Measurements from ENCODE around the gene C1RL.

C1RL gene, protein sequence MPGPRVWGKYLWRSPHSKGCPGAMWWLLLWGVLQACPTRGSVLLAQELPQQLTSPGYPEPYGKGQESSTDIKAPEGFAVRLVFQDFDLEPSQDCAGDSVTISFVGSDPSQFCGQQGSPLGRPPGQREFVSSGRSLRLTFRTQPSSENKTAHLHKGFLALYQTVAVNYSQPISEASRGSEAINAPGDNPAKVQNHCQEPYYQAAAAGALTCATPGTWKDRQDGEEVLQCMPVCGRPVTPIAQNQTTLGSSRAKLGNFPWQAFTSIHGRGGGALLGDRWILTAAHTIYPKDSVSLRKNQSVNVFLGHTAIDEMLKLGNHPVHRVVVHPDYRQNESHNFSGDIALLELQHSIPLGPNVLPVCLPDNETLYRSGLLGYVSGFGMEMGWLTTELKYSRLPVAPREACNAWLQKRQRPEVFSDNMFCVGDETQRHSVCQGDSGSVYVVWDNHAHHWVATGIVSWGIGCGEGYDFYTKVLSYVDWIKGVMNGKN

GRCh38 chr12:7108796-7109571 is at the start of gene C1RL:
Gene C1RL (minus strand): TSS chr12:7109214. CDS start chr12:7109180, 34 bp downstream.
- peak; percentile 63 to 73 for DNase-seq

DNA sequence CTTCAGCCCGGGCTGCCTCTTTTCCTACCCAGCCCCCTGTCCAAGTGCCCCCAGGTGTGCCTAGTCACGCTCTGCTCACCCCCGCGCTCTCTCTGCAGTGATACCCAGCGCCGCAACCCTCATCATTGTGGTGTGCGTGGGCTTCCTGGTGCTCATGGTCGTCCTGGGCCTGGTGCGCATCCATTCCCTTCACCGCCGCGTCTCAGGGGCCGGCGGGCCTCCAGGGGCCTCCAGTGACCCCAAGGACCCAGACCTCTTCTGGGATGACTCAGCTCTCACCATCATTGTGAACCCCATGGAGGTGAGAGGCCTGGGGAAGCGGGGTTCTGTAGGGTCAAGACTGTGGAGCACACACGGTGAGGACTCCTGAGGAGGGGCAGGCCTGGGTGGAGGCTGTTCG is 48.4 kb upstream of the C1RL start:
- no peak for DNase-seq

DNA sequence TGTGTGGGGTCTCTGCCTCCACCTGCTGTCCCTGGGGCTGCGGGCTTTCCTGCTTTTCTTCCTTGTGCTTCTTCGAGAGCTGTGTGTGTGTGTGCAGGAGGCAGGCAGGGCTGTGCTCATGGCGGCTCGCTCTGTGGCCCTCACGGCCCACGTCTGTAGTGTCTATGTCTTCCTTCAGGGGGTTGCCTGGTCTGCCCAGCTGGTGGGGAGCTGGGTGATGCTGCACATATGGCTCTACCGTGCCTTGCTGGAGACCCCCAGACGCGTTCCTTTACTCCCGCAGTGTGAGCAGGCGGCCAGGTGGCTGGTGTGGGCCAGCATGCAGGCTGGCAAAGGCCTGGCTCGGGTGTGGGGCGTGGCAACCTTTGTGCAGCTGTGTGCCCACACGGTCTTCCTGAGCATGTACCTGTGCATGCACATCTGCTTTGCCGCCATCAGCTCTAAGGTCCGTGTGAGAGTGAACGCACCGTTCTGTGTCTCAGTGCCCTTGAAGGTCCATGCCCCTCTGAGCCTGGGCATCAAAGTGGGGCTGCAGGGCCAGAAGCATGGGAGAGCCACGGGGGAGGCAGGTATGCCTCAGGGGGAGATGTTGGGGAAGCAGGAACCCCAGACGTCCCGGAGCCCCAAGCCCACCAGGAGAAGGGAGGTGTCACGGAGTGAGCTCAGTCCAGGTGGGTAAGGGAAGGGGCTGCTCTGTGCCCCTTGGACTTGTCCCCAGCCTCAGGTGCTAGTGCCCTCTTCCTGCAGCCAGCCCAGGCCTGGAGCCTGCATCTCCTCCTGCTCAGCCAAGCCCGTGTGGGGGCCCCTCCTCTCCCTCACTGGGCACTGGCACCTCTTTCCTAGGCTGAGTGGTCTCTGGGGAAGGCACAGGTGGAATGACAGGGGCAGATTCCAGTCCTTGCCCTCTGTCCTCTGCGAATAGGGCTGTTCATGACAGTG is 47.5 kb upstream of the C1RL start:
- no peak for DNase-seq

DNA sequence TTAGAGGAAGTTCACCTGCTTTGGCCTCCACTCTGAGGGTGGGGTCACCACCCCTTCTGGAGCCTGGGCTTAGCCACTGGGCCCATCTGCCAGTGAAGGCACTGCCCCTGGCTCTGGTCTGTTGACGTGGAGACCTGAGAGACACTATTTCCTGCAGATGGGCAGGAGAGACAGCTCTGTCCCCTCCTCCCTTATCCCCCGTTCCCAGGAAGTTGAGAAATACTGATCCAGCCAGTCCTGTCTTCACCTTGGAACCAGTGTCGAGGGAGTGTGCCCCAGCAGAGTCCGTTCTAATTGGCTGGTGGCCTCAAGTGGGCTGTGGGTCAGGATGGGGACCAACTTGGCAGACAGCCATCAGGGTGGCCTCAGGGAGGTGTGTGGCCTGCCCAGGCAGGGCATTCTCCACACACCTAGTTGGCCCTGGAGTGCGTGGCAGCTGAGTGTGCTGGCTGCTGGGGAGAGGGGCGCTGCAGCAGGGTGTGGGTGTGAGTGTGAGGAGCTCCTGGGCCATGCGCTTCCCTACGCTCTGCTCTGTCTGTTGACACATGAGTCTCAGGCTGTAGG is 46.5 kb upstream of the C1RL start:
- no peak for DNase-seq

- no peak for DNase-seq
Measured at GRCh38 chr12:7154901-7155470, 46.0 kb upstream of the C1RL start.

- no peak for DNase-seq
Measured at GRCh38 chr12:7154042-7154441, 45.0 kb upstream of the C1RL start.

DNA sequence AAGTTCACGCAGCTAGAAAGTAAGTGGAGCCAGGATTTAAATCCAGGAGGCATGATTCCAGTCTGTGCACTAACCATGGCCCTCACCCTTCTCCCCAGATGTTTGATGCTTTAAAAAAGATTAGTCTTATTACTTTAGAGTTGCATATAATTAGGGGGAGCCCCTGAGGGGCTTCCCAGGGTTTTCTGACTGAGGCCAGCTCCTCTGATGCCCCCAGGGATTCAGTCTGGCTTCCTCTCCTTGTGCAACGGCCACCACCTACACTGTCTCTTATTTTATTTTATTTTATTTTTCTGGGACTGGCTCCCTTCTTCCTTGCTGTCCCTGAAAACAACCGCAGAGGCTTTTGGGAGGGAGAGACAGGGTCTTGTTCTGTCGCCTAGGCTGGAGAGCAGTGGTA is 43.8 kb upstream of the C1RL start:
- no peak for DNase-seq

- DNase-seq, result no peak
Measured at GRCh38 chr12:7151532-7151931, 42.5 kb upstream of the C1RL start.

- no peak for DNase-seq
Measured at GRCh38 chr12:7150841-7151240, 41.8 kb upstream of the C1RL start.

DNA sequence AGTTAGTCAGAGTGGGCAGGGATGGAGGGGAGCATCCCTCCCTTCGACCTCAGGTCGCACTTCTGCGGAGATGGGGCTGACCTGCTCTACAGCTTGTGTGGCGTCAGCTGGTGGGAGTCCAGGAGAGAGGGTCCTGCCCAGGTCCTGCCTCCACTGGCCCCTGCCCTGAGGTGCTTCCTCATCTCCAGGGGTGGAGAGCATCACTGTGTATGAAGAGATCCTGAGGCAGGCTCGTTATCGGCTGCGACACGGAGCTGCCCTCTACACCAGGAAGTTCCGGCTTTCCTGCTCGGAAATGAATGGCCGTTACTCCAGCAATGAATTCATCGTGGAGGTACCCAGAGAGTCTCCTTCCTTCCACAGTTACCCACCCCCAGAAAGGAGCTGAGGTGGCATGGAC is 41.3 kb upstream of the C1RL start:
- DNase-seq, result no peak

DNA sequence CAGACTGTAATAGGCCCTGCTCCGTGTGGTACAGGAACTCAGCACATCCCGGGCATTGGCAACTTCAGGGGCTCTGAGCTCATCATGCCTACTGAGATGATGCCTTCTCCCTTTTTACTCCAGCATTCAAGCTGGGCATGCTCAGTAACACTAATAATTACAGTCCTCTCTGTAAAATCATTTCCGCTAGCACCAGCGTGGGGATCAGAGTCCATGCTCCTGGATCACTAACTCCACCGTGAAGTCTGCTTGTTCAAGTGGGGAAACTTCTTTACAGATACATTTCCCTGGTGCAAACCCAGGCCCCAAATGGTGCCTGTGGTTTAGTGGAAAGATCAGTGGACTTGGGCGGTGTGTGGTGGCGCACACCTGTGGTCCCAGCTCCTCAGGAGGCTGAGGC is 37.9 kb upstream of the C1RL start:
- no peak for DNase-seq

GRCh38 chr12:7146228-7146627 is 37.2 kb upstream of the C1RL start:
- DNase-seq, result no peak

GRCh38 chr12:7145671-7146070 is 36.7 kb upstream of the C1RL start:
- DNase-seq, result no peak

GRCh38 chr12:7144414-7145120 is 35.6 kb upstream of the C1RL start:
- peak; percentile 38 to 43 for DNase-seq

GRCh38 chr12:7143564-7143963 is 34.5 kb upstream of the C1RL start:
- DNase-seq, result no peak

- no peak for DNase-seq
Measured at GRCh38 chr12:7142809-7143465, 33.9 kb upstream of the C1RL start.

DNA sequence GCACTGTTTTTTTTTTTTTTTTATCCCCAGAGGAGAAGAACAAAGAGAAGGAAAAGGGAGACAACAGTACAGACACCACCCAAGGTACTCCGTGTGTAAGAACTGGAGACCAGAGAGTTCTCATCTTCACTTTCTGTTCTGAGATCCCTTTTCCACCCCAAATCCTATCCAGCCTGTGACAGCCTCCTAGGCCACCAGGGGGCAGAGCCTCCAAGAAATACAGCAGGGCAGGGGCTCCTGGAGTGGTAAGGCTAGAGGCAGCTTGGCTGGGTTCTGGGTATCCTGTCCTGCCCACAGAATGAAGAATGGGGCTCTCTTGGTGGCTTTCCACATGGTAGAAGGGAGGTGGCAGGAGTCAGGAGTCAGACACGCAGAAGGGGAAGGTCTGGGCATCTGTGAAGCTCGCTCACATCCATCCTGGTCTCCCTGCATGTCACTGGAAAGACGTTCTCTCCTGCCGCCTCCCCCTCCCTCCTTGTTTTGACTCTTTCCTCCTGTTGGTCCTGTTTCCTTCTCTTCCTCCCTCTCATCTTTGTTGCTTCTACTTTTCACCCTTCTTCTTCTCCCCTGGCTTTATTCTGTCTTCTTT is 33.1 kb upstream of the C1RL start:
- DNase-seq, result peak; percentile 34 to 62

- DNase-seq, result no peak
Measured at GRCh38 chr12:7141351-7142005, 32.5 kb upstream of the C1RL start.

DNA sequence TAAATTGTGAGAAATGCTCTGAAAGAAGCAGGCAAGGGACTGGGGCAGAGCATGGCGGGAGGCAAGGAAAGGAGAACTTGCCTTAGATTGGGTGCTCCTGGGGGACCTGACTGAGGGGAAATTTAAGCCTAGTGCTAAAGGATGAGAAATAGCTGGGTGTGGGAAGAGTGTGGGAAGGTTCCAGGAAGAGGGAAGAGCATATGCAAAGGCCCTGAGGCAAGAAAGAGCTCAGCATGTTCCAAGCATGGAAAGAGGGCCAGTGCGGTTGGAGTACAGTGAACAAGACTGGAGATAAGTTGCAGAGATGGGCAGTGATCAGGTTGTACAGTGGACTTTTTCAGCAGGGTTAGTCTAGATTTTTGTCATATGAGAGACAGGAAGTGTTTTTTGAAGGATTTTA is 30.2 kb upstream of the C1RL start:
- DNase-seq, result no peak

- DNase-seq, result no peak
Measured at GRCh38 chr12:7137908-7138307, 28.9 kb upstream of the C1RL start.
